Amniotic epithelial cell (primary cell): ENCODE data around the gene KLHL18.
"Not testable (repeated sequence)": the region's sequence is repeated elsewhere in the genome, so short reads cannot be mapped to it uniquely, and the experiment has no call there.

Experiments
- DNase-seq: peaks from one replicate; pipeline ENCODE4 v3.0.0-alpha.2; 2010; ENCODE audit warnings: low read depth

Gene KLHL18

DNA sequence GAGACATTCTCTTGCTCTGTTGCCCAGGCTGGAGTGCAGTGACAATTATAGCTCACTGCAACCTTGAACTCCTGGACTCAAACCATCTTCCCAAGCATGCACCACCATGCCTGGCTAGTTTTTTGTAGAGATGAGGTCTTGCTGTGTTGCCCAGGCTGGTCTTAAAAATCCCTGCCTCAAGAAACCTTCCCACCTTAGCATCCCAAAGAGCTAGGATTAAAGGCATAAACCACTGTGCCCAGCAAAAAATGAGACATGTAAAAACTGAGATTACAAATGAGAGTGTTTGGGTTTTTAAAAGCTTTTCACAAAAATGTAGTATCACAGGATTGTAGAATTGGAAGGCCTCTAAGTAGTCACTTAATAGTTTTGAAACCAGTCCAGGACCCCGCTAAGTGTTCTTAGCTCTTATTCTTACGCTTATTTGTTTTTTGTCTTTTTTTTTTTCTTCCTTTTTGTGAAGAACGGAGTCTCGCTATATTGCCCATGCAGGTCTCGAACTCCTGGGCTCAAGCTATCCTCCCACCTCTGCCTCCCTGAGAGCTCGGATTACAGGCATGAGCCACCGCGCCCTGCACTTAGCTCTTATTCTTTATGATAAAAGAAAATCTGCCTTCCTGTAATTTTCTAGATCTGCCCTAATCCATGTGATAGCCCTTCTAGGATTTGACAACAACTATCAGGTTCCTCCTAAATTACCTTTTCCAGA is 31.5 kb downstream of the KLHL18 start:
- DNase-seq: no peak

DNA sequence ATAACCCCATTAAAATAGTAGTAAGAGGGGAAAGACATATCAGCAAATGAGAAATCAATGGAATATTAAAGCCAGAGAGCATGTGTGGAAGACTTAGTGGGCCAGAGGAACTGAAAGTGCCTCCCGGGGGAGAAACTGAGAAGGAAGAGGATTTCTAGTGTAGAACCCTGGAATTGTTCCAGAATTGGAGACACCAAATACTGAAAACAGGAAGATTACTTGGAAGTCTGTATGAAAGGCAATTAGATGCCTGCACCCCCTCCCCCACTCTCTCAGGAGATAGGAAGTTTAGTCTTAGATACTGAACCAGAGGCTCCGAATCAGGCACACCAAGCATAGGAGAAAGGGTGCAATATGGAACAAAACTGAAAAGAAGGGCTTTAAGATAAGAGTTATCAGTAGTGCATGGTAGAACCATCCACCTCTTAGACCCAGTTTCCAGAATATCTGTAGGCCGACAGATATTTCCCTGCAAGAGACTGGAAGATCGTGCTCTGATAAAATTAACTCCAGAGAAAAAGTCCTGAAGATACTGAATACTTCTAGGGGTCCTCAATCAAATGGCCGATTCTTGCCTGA is 32.4 kb downstream of the KLHL18 start:
- DNase-seq: peak; percentile 5

DNA sequence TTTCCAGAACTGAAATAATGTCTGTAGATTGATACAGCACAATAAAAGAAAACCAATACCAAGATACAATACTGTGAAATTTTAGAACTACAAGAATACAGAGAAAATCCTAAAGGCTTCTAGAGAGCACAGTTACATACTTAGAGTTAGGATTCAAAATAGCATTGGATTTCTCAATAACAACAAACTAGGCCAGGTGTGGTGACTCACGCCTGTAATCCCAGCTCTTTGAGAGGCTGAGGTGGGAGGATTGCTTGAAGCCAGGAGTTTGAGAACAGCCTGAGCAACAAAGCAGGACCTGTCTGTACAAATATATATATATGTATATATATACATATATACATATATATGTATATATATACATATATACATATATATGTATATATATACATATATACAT is 33.4 kb downstream of the KLHL18 start:
- peak; percentile 72 for DNase-seq

DNA sequence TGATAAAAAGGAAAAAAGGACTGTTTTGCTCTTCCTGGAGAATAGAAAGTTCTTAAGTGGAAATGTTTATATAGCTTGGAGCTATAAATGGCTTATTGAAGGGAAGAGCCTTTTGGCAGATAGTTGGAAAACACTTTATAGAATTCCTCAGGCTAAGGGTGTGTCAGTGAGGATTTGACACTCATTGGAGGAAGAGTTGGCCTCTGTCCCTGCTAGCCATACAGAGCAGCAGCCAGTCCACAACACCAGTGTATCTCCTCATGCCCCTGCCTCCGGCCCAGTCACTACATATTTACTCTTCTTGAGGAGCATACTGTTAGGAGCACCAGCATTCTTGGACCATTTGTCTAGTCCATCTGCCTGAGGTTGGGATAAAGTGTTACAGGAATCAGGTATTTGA is 36.2 kb downstream of the KLHL18 start:
- no peak for DNase-seq

DNA sequence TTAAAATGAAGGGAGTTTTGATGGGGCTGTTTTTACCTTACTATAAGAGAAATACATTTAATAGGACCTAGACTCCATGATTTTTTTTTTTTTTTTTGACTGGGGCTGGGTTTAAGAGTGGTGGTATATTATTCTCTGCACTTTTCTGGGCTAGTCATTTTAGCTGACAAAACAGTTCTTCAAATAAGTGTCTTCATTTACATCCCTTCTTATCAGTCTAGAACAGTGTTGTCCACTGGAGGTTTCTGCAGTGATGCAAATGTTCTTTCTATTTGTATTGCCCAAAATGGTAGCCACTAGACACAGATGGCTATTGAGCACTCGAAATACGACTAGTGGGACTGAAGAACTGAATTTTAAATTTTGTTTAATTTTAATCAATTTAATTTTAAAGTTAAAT is 37.2 kb downstream of the KLHL18 start:
- DNase-seq: no peak

DNA sequence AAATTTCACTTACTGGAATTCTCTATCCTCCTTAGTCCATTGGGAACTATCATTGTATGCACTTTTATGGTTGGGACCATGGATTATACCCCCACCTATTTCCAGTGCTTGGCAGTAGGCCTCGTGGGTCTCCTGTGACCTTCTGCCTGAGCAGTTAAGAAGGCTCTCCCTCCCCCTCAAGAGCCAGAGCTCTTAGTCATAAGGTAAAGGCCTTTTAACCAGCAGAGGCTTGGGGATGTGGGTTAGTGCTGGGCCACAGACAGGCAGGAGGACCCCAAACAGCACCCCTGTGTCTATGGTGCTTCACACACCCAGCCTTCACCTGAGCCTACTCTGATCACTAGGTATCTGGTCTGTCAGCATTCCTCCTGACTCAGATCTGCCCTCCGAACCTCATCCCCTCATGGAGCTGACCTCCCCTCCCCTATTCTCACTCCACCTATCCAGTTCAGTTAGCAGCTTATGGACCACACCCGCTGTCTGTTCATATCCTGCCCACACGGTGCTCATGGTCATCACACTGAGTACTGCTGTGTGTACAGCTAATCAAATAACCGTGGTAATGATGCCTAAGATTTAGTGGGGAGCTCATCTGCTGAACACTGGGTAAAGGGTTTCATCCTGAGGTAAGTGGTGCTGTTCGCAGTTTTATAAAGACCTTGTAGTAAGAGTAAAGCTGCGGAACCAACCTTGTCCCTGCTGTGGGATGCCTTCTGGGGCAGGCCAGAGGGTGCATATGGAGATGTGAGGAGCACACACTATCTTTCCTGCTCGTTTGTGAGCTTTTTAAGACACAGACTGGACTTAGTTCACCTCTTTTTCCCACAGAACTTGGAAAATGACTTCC is 40.9 kb downstream of the KLHL18 start:
- peak; percentile 74 for DNase-seq

DNA sequence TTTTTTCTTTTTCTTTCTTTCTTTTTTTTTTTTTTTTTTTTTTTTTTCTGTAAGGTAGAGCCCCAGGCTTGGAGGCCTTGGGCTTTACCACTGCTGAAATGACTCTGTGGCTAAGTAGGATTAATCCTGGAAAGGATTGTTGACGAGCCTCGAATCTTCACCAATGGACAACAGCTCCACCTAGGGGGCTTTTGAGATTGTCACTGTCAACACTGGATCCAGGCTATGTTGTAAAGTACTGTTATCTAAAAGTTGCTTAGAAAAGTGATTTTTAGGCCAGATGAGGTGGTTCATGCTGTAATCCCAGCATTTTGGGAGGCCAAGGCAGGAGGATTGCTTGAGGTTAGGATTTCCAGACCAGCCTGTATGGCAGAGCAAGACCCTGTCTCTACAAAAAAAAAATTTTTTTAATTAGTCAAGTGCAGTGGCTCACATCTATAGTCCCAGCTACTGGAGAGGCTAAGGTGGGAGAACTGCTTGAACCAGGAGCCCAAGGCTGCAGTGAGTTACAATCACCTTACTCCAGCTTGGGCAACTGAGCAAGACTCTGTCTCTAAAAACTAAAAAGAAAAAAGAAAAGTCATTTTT is 41.6 kb downstream of the KLHL18 start:
- peak; percentile 89 for DNase-seq

DNA sequence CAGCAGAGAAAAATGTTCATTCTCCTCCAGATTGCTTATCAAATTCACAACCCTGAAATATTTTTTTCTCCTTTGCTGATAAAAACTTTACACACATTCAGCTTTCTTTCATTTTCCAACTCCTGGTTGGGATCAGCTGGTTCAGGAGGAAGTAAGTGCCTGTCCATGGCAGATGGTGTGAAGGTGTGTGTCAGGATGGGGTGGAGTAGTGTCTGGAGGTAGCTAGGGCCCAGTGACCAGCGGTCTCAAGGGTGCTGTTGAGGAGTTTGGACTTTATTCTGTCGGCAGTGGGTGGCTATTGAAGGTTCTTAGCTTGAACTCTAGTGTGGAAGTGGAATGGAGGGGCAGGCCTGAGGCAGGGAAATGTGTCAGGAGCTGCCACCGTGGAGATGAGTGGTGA is 51.2 kb downstream of the KLHL18 start:
- DNase-seq: no peak

DNA sequence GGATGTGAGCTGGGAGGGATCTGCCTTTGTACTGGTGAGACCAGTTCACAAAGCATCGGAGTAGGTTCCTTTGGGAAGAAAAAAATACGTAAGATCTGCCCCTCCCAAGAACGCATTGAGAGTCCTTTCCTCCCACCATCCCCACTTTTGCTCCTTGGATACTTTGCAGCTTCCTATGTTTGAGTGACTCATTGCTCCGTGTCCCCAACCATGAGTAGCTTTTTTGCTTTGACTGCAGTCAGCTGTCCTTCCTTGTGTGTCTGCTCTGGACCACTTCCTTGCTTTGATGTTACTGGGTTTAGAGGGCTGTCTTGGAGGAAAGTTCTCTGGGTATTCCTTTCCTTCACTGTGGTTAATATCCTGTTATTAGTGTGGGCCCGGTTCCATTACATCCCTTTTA is 54.9 kb downstream of the KLHL18 start:
- DNase-seq: no peak

DNA sequence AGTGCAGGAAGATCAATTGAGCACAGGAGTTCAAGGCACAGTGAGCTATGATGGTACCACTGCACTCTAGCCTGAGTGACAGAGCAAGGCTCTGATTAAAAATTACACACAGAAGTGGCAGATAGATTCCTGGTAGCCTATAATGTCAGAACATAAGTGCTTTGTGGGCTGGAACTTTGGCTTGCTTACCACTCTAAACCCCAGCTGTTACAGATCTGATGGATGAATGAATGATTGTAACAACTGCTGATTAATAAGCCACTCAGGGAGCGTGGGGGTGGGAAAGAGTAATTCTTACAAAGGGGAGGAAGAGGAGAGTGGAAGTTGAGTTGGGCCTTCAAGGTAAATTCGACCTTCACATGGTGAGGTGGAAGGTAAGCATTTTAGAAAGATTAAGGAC is 57.2 kb downstream of the KLHL18 start:
- peak; percentile 8 for DNase-seq

DNA sequence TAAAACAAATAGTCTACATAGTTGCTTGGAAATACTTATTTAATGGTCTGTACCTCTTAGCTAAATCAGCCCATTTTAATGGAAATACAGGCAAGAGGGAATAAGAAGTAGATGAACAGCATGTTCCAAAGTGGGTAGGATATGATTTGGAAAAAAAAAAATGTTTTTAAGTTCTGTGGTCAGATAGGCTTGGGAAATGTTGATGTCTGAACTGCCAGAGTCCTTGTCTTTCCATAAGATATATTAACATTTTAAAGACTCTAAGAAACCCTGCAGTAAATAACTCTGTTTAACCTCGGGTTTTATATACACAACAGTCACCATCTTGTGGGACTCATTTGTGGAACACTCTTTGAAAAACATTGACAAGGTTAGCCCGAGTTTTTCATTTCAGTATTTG is 58.1 kb downstream of the KLHL18 start:
- peak; percentile 77 for DNase-seq

DNA sequence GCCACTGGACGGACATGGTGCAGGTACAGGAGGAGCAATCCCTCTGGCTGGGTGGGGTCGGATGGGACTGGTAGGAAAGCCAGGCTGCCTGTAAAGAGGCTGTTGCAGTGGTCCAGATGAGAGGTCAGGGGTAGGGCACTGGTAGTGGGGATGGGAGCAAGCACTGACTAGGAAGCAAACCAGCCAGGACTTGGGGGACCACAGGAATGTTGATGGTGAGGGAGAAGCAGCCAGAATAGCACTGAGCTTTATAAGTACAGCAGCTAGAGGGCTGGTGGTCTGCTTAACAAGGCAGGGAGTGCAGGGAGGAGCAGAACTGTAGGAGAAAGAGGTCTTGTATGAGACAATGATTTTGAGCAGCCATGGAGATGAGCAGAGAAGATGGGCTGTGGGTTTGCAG is 59.4 kb downstream of the KLHL18 start:
- DNase-seq: peak; percentile 79

DNA sequence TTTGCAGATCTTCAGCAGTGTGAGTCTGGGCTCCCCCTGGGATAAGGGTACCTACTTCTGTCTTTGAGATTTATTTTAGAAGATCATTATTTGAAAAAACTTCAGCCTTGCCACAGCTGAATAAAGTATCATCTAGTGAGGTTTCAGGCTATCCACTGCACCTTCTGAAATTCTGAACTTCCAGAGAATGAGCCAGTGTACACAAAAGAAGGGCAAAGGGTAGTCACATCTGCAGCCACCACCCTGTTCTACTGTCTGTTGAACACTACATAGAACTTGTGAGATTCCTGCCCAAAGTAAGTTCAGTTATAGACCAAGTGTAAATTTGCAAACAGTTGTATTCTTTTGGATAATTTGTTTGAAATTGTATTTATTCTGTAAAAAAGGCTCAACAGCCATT is 60.1 kb downstream of the KLHL18 start:
- no peak for DNase-seq

DNA sequence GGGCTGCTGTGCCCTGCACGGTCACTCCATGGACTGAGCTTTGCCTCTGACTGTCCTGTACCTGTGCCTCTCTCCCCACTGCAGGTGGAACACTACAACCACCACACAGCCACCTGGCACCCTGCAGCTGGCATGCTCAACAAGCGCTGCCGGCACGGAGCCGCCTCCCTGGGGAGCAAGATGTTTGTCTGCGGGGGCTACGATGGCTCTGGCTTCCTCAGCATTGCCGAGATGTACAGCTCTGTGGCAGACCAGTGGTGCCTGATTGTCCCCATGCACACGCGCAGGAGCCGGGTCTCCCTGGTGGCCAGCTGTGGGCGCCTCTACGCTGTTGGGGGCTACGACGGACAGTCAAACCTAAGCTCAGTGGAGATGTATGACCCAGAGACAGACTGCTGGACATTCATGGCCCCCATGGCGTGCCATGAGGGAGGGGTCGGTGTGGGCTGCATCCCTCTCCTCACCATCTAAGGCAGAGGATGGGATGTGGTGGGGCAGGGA is 60.8 kb downstream of the KLHL18 start:
- DNase-seq: no peak

DNA sequence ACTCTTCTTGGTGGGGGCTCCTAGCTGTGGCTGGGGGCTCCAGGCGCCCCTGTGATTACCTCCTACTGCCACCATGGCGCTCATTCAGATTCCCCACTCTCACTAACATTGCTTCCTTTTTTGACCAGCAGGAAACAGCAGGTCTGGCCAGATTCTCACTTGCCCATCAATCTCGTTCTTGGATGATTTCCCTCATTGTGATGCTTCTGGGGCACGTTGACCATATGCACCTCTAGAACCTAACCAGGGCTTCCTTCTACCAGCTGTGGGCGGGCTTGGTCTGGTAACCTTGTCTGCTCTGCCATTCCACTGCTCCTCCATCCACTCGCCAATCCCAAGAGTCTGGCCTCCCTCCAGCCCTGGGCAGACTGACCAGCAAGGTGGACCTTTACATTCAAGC is 62.2 kb downstream of the KLHL18 start:
- no peak for DNase-seq

DNA sequence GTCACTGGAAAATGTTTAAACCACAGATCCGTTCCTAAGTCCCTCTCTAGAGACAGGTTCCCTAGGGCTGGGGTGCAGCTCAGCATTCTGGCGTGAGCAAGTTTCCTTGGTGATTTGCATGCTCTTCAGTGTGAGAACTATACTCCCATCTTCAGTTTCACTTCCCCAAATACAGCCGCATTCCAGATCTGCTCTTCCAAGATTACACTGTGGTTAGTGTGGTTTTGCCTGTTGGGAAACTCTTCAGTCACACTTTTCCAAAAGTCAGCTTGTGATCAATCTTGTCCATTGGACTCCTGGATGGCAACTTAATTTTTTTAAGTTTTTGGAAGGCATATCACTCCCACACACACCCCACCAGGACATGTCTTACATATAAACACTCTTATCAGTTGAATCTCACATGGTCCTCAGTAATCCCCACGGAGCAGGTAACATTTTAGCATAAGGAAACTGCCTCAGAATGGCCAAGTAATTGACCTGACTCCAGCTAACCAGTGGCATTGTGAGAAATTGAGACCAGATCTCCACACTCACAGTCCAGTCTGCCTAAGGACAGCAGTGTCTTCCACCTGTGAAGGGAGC is 64.6 kb downstream of the KLHL18 start:
- DNase-seq: peak; percentile 90

DNA sequence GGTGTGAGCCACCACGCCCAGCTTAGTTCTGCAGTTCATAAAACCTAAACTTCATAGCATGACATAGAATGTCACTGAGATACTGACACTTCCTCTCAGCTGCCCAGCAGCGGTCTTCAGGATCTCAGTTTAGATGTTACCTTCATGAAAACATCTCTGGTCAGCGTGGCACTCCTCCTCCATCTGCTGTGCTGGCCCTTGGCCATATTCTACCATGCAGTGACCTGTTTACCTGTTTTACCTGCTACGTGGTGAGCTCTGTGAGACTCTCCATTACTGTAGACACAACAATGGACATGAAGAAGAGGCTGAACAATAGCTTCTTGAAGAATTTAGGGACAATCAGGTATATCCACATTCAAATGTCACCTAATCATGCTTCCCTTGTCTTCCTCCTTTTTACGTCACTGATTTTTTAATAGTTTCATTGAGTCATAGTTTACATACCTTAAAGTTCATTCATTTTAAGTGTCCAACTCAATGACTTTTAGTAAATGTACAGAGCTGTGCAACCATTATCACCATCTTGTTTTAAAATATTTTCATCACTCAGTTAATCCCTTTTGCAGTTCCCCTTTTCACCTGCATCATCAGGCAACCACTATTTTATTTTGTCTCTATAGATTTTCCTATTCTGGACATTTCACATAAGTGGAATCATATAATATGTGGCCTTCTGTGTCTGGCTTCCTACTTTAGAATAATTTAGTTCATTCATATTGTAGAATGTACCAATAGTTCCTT is 65.8 kb downstream of the KLHL18 start:
- DNase-seq: no peak

DNA sequence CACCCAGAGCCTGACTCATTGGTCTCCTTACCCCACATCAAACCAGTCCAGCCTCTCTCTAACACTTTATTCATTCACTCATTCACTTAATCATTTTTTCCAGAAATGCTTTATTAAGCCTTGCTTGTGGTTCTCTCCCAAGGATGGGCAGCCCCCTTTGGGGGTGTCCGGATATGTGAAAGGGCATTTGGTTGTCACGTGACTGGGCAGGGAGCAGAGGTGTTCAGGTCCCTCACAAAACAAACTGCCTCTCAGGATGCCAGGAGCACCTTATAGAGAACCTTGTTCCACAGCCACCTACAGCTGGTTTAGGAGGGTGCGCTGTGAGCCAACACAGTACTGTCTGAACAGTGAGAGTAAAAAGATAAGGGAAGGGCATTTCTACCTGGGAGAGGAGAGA is 72.3 kb downstream of the KLHL18 start:
- DNase-seq: no peak

DNA sequence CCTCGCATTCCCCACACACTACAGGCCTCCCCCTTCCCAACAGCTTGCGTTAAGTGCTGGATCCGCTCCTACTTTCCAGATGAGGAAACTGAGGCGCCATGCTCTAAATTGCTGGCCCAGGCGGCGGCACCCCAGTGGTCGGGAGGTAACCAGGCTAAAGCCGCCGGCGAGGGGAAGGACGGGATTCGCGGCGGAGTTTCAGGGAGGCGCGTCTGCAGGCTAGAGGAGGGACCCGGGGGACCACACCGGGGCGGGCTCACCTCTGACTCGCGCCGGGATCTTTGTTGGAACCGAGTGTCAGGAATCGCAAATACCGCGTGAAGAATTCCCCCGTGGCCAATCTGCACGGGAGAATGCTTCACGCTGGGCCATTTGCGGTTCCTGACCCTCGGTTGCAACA is 73.5 kb downstream of the KLHL18 start:
- no peak for DNase-seq

DNA sequence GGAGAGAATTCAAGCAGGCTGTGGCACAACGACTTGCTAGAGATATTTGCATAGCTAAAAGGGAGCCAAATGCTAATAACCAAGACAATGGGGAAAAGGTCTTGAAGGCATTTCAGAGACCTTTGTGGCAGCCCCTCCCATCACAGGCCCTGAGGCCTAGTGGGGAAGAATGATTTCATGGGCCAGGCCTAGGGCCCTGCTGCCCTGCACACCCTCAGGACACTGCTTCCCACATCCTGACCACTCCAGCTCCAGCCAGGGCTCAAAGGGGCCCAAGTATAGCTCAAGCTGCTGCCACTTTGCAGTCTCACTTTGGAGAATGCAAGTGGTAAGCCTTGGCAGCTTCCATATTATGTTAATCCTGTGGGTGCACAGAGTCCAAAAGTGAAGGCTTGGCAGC is 76.6 kb downstream of the KLHL18 start:
- no peak for DNase-seq

DNA sequence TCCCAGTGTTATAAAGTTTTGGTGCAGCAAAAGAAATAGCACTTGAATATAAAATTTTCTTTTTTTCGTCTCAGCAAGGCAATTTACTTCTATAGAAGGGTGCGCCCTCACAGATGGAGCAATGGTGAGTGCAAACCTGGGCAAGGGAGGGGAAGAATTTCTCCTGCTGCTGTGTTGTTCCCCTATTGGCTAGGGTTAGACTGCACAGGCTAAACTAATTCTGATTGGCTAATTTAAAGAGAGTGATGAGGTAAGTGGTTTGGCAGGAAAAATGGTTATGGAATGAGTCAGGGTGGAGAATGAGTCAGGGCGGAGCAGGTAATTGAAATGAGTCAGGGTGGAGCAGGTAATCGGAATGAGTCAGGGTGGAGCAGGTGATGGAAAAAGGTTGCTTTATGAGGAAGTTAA is 77.4 kb downstream of the KLHL18 start:
- not testable (repeated sequence) for DNase-seq

DNA sequence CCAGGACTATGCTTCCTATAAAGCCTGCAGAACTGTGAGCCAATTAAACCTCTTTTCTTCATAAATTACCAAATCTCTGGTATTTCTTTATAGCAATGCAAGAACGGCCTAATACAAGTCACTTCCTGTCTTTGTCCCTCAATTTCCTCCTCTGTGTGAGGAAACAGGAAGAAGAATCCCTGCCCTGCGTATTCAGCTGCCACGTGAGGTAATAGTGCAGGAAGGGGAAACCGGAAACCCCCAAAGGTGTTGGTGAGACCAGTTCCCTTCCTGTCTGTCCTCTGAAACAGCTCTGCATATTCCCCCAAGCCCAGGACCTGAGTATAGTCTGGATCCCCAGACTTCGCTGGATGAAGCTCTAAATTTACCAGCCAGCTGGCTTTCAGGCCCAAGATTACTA is 80.0 kb downstream of the KLHL18 start:
- no peak for DNase-seq
